HG03565 (cell line): ENCODE results near the gene HMX1.

ENCODE experiments used
- ATAC-seq: cut with Tn5 transposase; IDR thresholded peaks from one replicate; pipeline ENCODE4 v1.9.1; 2021; ENCODE audit warnings: mild to moderate bottlenecking, moderate library complexity; ENCODE audit not compliant: unreplicated experiment

Gene HMX1

GRCh38 chr4:8857766-8858700 lies 13.6 kb downstream of the HMX1 start:
- ATAC-seq, result no peak

GRCh38 chr4:8856835-8857621 lies 14.6 kb downstream of the HMX1 start:
- ATAC-seq, result no peak

- ATAC-seq, result no peak
Measured at GRCh38 chr4:8855818-8856245, 15.8 kb downstream of the HMX1 start.

GRCh38 chr4:8854931-8855330 lies 16.7 kb downstream of the HMX1 start:
- no peak for ATAC-seq

GRCh38 chr4:8854016-8854415 lies 17.6 kb downstream of the HMX1 start:
- no peak for ATAC-seq

GRCh38 chr4:8853249-8853648 lies 18.4 kb downstream of the HMX1 start:
- ATAC-seq, result no peak

- ATAC-seq, result no peak
Measured at GRCh38 chr4:8852118-8852704, 19.4 kb downstream of the HMX1 start.

- no peak for ATAC-seq
Measured at GRCh38 chr4:8851321-8852117, 20.1 kb downstream of the HMX1 start.

- no peak for ATAC-seq
Measured at GRCh38 chr4:8850830-8851188, 20.8 kb downstream of the HMX1 start.

GRCh38 chr4:8850074-8850829 lies 21.4 kb downstream of the HMX1 start:
- no peak for ATAC-seq

- no peak for ATAC-seq
Measured at GRCh38 chr4:8849266-8850073, 22.2 kb downstream of the HMX1 start.

- no peak for ATAC-seq
Measured at GRCh38 chr4:8848507-8849265, 23.0 kb downstream of the HMX1 start.

GRCh38 chr4:8847764-8848163 lies 23.9 kb downstream of the HMX1 start:
- no peak for ATAC-seq

- no peak for ATAC-seq
Measured at GRCh38 chr4:8847331-8847730, 24.3 kb downstream of the HMX1 start.

GRCh38 chr4:8846826-8847225 lies 24.8 kb downstream of the HMX1 start:
- ATAC-seq, result no peak

GRCh38 chr4:8846046-8846720 lies 25.5 kb downstream of the HMX1 start:
- ATAC-seq, result no peak

- ATAC-seq, result no peak
Measured at GRCh38 chr4:8844976-8845690, 26.5 kb downstream of the HMX1 start.
